Sciatic nerve (tissue), 2 donors: ENCODE data around the gene WDTC1. TPM values are rescaled to one million over a fixed set of nuclear protein-coding genes. Genes with fewer than 3 reads are reported as not detected.

Experiments
- ATAC-seq: fragments of 200-7000 bp; cut with Tn5 transposase; one replicate; pipeline ENCODE4 v1.9.1; 2020; ENCODE audit warnings: mild to moderate bottlenecking, moderate library complexity
- DNase-seq: peaks from one replicate; pipeline ENCODE4 v3.0.0-alpha.2; 2020; ENCODE audit warnings: low spot score
- intact Hi-C: fragments of 100-400 bp; cut with DNase I; formaldehyde crosslinking; loops from one replicate; pipeline ENCODE4 v1.14.2; 2022
- total RNA-seq: library from RNA; stranded (reverse); fragmentation: NEBNext Ultra II Directional; extraction: Animal tissue kit (Norgen Biotek cat#: 25700); gene quantifications from one replicate; pipeline ENCODE4 v1.2.1, GENCODE V29; 2021
- donor health status: DM: no; HTN: no; CAD: no.
- donor health status: DM: no; HTN: no; CAD: no.

Gene WDTC1
- total RNA-seq, 1 donor from 2014 or later = 39.6 TPM

GRCh38 chr1:27345272-27345671 lies 110.8 kb downstream of the WDTC1 start:
- ATAC-seq (no peak), DNase-seq (no peak)
- intact Hi-C loops = no loop called here

GRCh38 chr1:27346357-27346756 lies 111.9 kb downstream of the WDTC1 start:
- no peak for DNase-seq
- intact Hi-C loops = no loop called here
- ATAC-seq = no peak

GRCh38 chr1:27346991-27347624 lies 112.7 kb downstream of the WDTC1 start:
- ATAC-seq (no peak), DNase-seq (no peak)
- intact Hi-C loops = no loop called here

GRCh38 chr1:27348861-27349783 lies 114.7 kb downstream of the WDTC1 start:
- ATAC-seq (peak; percentile 23), DNase-seq (no peak)
- intact Hi-C loops = no loop called here

GRCh38 chr1:27349784-27350662 lies 115.6 kb downstream of the WDTC1 start:
- intact Hi-C loops = no loop called here
- ATAC-seq (peak; percentile 70), DNase-seq (no peak)

GRCh38 chr1:27350663-27351540 lies 116.5 kb downstream of the WDTC1 start:
- DNase-seq (no peak), ATAC-seq (peak; percentile 47)
- intact Hi-C loops = no loop called here

- ATAC-seq (no peak), DNase-seq (no peak)
- intact Hi-C loops = no loop called here
These were observed 117.2 kb downstream of the WDTC1 start for GRCh38 chr1:27351541-27352107.

- no peak for ATAC-seq
- intact Hi-C loops = no loop called here
- no peak for DNase-seq
These were observed 118.7 kb downstream of the WDTC1 start for GRCh38 chr1:27353166-27353565.

GRCh38 chr1:27353629-27354028 lies 119.2 kb downstream of the WDTC1 start:
- intact Hi-C loops = no loop called here
- DNase-seq = no peak
- no peak for ATAC-seq

- DNase-seq (no peak), ATAC-seq (no peak)
- intact Hi-C loops = loop anchor here (5.0 kb wide), 1 partner anchor 37 kb away; the partner anchor contains the start of gene GPR3
These were observed 121.3 kb downstream of the WDTC1 start for GRCh38 chr1:27355683-27356082.

- no peak for ATAC-seq
- intact Hi-C loops = loop anchor here (5.0 kb wide), 1 partner anchor 36 kb away; the partner anchor contains the start of gene GPR3
- no peak for DNase-seq
These were observed 121.8 kb downstream of the WDTC1 start for GRCh38 chr1:27356277-27356618.

- intact Hi-C loops = loop anchor here (5.0 kb wide), 1 partner anchor 36 kb away; the partner anchor contains the start of gene GPR3
- ATAC-seq (peak; percentile 45), DNase-seq (no peak)
These were observed 122.3 kb downstream of the WDTC1 start for GRCh38 chr1:27356619-27357280.

- ATAC-seq = peak; percentile 75
- intact Hi-C loops = loop anchor here (5.0 kb wide), 1 partner anchor 35 kb away; the partner anchor contains the start of gene GPR3
- DNase-seq = peak; percentile 84
These were observed 123.0 kb downstream of the WDTC1 start for GRCh38 chr1:27357281-27358037.
